GM19351 (cell line): ENCODE results near the gene TRIP10.
"Not testable (repeated sequence)": the region's sequence is repeated elsewhere in the genome, so short reads cannot be mapped to it uniquely, and the experiment has no call there.

Source experiments
- ATAC-seq: cut with Tn5 transposase; IDR thresholded peaks from one replicate; pipeline ENCODE4 v1.9.1; 2021; ENCODE audit warnings: mild to moderate bottlenecking, moderate library complexity; ENCODE audit not compliant: unreplicated experiment

Gene TRIP10

GRCh38 chr19:6740589-6741343 is 1.3 kb downstream of the TRIP10 start:
- no peak for ATAC-seq

GRCh38 chr19:6743066-6743465 is 3.6 kb downstream of the TRIP10 start:
- ATAC-seq = no peak

GRCh38 chr19:6743714-6744380 is 4.4 kb downstream of the TRIP10 start:
- ATAC-seq = no peak

- ATAC-seq = no peak
These were observed 5.2 kb downstream of the TRIP10 start for GRCh38 chr19:6744381-6745301.

- no peak for ATAC-seq
These were observed 6.5 kb downstream of the TRIP10 start for GRCh38 chr19:6745965-6746364.

- ATAC-seq = not testable (repeated sequence)
These were observed 9.1 kb downstream of the TRIP10 start for GRCh38 chr19:6748543-6748942.

- ATAC-seq = no peak
These were observed 10.6 kb downstream of the TRIP10 start for GRCh38 chr19:6750062-6750461.

GRCh38 chr19:6751189-6751588 is 11.7 kb downstream of the TRIP10 start:
- no peak for ATAC-seq

- no peak for ATAC-seq
These were observed 13.0 kb downstream of the TRIP10 start for GRCh38 chr19:6752256-6753177.

- peak; percentile 80 for ATAC-seq
These were observed 13.9 kb downstream of the TRIP10 start for GRCh38 chr19:6753178-6754031.

- ATAC-seq = no peak
These were observed 14.7 kb downstream of the TRIP10 start for GRCh38 chr19:6754136-6754535.

GRCh38 chr19:6754653-6755463 is 15.4 kb downstream of the TRIP10 start:
- ATAC-seq = no peak

- no peak for ATAC-seq
These were observed 21.1 kb downstream of the TRIP10 start for GRCh38 chr19:6760606-6761005.

- no peak for ATAC-seq
These were observed 21.7 kb downstream of the TRIP10 start for GRCh38 chr19:6761053-6761676.

- not testable (repeated sequence) for ATAC-seq
These were observed 22.8 kb downstream of the TRIP10 start for GRCh38 chr19:6762253-6762797.

GRCh38 chr19:6765738-6766356 is 26.4 kb downstream of the TRIP10 start:
- no peak for ATAC-seq

- no peak for ATAC-seq
These were observed 27.0 kb downstream of the TRIP10 start for GRCh38 chr19:6766357-6767080.
